Activated CD8-positive, alpha-beta T cell treated with anti-CD3 and anti-CD28 coated beads, Interleukin-2, amount 10 ng/mL, durations not matched to agents 7 days and 5 days (primary cell): ENCODE results near the gene SLC9B1. TPM values are rescaled to one million over a fixed set of nuclear protein-coding genes. Genes with fewer than 3 reads are reported as not detected.

Experiments used
- ATAC-seq: fragments of 150-1000 bp; cut with Tn5 transposase; one replicate; pipeline ENCODE4 v1.10.0; 2021; ENCODE audit warnings: moderate library complexity
- CTCF ChIA-PET: fragments of 350-600 bp; sonication (Branson Sonifier 250); formaldehyde crosslinking; loops from one replicate; lab custom pipeline; 2021; ENCODE audit warnings: antibody characterized with exemption; lab: Charles Lee
- POLR2A ChIA-PET: fragments of 350-600 bp; sonication (Branson Sonifier 250); formaldehyde crosslinking; loops from one replicate; lab custom pipeline; 2021; ENCODE audit warnings: antibody characterized with exemption; lab: Charles Lee
- DNase-seq: peaks from one replicate; pipeline ENCODE4 v3.0.0-alpha.2; 2020
- H3K27ac Mint-ChIP-seq: one replicate; pipeline ENCODE4 v1.8.0; 2021; ENCODE audit warnings: mild to moderate bottlenecking, mixed read lengths
- H3K27me3 Mint-ChIP-seq: one replicate; pipeline ENCODE4 v1.8.0; 2021; ENCODE audit warnings: low read depth, mixed read lengths
- H3K36me3 Mint-ChIP-seq: one replicate; pipeline ENCODE4 v1.8.0; 2021; ENCODE audit warnings: low read depth, mixed read lengths
- H3K4me1 Mint-ChIP-seq: one replicate; pipeline ENCODE4 v1.8.0; 2021; ENCODE audit warnings: low read depth, mixed read lengths
- H3K4me3 Mint-ChIP-seq: one replicate; pipeline ENCODE4 v1.8.0; 2021; ENCODE audit warnings: mild to moderate bottlenecking, mixed read lengths
- H3K9me3 Mint-ChIP-seq: one replicate; pipeline ENCODE4 v1.8.0; 2022; ENCODE audit warnings: mixed read lengths; ENCODE audit not compliant: insufficient read depth
- total RNA-seq, 2 experiments: library from RNA; stranded (reverse); gene quantifications; one replicate each; pipeline ENCODE4 v1.2.3, GENCODE V29; 2021

The SLC9B1 gene
- total RNA-seq, 2 experiments from 2014 or later: 0.83 to 1.3 TPM

DNA sequence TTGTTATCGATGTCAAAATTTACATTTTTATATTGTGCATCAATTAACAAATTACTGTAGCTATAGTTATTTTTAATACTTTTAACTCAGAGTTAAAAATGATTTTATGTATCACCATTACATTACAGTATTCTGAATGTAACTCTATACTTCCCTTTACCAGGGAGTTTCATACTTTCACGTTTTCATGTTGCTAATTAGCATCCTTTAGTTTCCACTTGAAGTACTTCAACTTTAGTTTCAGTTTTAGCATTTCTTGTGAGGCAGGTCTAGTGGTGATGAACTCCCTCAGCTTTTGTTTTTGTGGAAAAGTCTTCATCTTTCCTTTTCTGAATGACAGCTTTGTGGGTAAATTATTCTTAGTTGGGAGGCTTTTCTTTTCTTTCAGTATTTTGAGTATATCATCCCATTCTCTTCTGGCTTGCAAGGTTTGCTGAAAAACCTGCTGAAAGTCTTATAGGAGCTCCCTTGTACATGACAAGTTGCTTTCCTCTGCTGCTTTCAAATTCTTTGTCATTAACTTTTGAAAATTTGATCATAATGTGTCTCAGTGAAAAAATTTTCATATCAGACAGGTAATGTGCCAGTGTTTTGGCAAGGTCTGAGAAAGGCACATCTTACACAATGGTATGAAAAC is 160.6 kb downstream of the SLC9B1 start:
- H3K36me3 Mint-ChIP-seq: peaks cover 42% of the 10 kb centered on the region

More for the DNA sequence above, 160.6 kb downstream of the SLC9B1 start:
- no peaks in the 10 kb centered on the region for H3K27me3 Mint-ChIP-seq
- ChIA-PET POLR2A (interaction anchor here (1.2 to 1.9 kb wide), 2 partner anchors 10 to 31 kb away, joined by 3 to 8 read pairs; partner anchors contain the start of gene UBE2D3), CTCF (interaction anchor here (1.3 kb wide), 1 partner anchor 23 kb away, joined by 3 read pairs; no protein-coding TSS in a partner anchor)
- H3K4me1 Mint-ChIP-seq: peaks cover 5% of the 10 kb centered on the region
- H3K27ac Mint-ChIP-seq: no peak overlapping the region
- H3K9me3 Mint-ChIP-seq: peaks cover 31% of the 10 kb centered on the region
- DNase-seq: no peak
- no peak overlapping the region for H3K4me3 Mint-ChIP-seq
- ATAC-seq: no peak

Other genes with a start within 250 kb of the SLC9B1 start
- gene UBE2D3, start 192.2 kb downstream of the SLC9B1 start, total RNA-seq: 100 to 1,000 TPM; 388 to 409 TPM
- 10 to 100 TPM; 37.7 to 40.0 TPM for gene CISD2, start 150.7 kb downstream of the SLC9B1 start, total RNA-seq
- 10 to 100 TPM; 19.1 to 21.9 TPM for gene SLC9B2, start 57.1 kb upstream of the SLC9B1 start, total RNA-seq
- 10 to 100 TPM; 19.5 to 22.7 TPM for gene BDH2, start 80.1 kb upstream of the SLC9B1 start, total RNA-seq
- gene CENPE, start 178.6 kb upstream of the SLC9B1 start, total RNA-seq: 10 to 100 TPM; 69.6 to 71.0 TPM